SK-N-SH (cell line): ENCODE results near the gene PLK2.

Experiments used
- EP300 ChIP-seq, 2 experiments: IDR thresholded peaks; 2 replicates each; pipeline versions ENCODE4 v1.4.0 to v1.6.1; 2012; ENCODE audit warnings: borderline replicate concordance in 1 of 2, low read depth in 1 of 2, low read length in 1 of 2
- EZH2phosphoT487 ChIP-seq: fragments of 200-600 bp; sonication (generic); IDR thresholded peaks from 2 replicates; pipeline ENCODE4 v1.6.1; 2017; ENCODE audit warnings: low read depth, mixed run types, mild to moderate bottlenecking, antibody characterized with exemption, moderate library complexity, borderline replicate concordance
- GATA2 ChIP-seq: sonication (generic); formaldehyde crosslinking; IDR thresholded peaks from 2 replicates; pipeline ENCODE4 v1.5.0; 2020; ENCODE audit warnings: mild to moderate bottlenecking, missing genetic modification reagents
- MXI1 ChIP-seq: IDR thresholded peaks from 2 replicates; pipeline ENCODE4 v1.6.1; 2012; ENCODE audit warnings: mild to moderate bottlenecking, low read depth, low read length, improper control_type of control experiment
- SMC3 ChIP-seq: IDR thresholded peaks from 2 replicates; pipeline ENCODE4 v1.6.1; 2012; ENCODE audit warnings: low read depth, low read length, improper control_type of control experiment
- YY1 ChIP-seq: IDR thresholded peaks from 2 replicates; pipeline ENCODE4 v1.4.0; 2012; ENCODE audit warnings: low read depth, mild to moderate bottlenecking
- TF ChIP-seq, protein P1 (sequence below): IDR thresholded peaks from 2 replicates; pipeline ENCODE4 v1.4.0; 2012; ENCODE audit warnings: low read depth
- TF ChIP-seq, protein P2 (sequence below): fragments of 200-600 bp; sonication (generic); IDR thresholded peaks from 2 replicates; pipeline ENCODE4 v1.6.1; 2017; ENCODE audit warnings: antibody characterized with exemption, mild to moderate bottlenecking, moderate library complexity
- TF ChIP-seq, protein P3 (sequence below): IDR thresholded peaks from 2 replicates; pipeline ENCODE4 v1.6.1; 2012; ENCODE audit warnings: mild to moderate bottlenecking, low read depth, low read length, moderate library complexity

DNA sequence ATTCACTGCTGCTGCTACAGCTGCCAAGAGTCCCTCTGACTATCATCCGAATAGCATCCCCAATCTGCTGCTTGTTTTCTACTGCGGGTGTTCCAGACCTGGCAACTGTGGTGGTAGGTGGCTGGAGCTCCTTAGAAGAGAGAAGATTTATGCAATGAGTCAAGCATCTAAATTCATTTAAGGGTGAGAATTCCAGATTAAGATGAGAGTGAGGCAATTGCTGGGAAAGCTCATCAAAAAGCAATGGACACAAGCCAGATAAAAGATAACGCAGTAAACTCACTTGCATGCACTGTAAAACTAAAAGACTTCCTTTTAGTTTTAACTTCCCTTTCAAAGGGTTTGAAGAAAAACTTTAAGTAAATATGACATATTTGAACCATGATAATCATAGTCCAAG, 3.9 kb downstream of the PLK2 start:
- TF ChIP-seq, protein P1, sequence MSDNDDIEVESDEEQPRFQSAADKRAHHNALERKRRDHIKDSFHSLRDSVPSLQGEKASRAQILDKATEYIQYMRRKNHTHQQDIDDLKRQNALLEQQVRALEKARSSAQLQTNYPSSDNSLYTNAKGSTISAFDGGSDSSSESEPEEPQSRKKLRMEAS, result no peak
- TF ChIP-seq, protein P2, sequence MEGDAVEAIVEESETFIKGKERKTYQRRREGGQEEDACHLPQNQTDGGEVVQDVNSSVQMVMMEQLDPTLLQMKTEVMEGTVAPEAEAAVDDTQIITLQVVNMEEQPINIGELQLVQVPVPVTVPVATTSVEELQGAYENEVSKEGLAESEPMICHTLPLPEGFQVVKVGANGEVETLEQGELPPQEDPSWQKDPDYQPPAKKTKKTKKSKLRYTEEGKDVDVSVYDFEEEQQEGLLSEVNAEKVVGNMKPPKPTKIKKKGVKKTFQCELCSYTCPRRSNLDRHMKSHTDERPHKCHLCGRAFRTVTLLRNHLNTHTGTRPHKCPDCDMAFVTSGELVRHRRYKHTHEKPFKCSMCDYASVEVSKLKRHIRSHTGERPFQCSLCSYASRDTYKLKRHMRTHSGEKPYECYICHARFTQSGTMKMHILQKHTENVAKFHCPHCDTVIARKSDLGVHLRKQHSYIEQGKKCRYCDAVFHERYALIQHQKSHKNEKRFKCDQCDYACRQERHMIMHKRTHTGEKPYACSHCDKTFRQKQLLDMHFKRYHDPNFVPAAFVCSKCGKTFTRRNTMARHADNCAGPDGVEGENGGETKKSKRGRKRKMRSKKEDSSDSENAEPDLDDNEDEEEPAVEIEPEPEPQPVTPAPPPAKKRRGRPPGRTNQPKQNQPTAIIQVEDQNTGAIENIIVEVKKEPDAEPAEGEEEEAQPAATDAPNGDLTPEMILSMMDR, result no peak
- TF ChIP-seq YY1 (no peak), SMC3 (no peak), GATA2 (CRISPR knock-in tag) (no peak), EP300 (IDR thresholded peaks at IDR 0.05; ENCODE audit: borderline replicate concordance in 1 of 2, low read depth in 1 of 2, low read length in 1 of 2) (no peak), MXI1 (no peak), EZH2phosphoT487 (no peak)
- TF ChIP-seq, protein P3, sequence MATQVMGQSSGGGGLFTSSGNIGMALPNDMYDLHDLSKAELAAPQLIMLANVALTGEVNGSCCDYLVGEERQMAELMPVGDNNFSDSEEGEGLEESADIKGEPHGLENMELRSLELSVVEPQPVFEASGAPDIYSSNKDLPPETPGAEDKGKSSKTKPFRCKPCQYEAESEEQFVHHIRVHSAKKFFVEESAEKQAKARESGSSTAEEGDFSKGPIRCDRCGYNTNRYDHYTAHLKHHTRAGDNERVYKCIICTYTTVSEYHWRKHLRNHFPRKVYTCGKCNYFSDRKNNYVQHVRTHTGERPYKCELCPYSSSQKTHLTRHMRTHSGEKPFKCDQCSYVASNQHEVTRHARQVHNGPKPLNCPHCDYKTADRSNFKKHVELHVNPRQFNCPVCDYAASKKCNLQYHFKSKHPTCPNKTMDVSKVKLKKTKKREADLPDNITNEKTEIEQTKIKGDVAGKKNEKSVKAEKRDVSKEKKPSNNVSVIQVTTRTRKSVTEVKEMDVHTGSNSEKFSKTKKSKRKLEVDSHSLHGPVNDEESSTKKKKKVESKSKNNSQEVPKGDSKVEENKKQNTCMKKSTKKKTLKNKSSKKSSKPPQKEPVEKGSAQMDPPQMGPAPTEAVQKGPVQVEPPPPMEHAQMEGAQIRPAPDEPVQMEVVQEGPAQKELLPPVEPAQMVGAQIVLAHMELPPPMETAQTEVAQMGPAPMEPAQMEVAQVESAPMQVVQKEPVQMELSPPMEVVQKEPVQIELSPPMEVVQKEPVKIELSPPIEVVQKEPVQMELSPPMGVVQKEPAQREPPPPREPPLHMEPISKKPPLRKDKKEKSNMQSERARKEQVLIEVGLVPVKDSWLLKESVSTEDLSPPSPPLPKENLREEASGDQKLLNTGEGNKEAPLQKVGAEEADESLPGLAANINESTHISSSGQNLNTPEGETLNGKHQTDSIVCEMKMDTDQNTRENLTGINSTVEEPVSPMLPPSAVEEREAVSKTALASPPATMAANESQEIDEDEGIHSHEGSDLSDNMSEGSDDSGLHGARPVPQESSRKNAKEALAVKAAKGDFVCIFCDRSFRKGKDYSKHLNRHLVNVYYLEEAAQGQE, result no peak
